ENCODE results near the gene PXK.

DNA sequence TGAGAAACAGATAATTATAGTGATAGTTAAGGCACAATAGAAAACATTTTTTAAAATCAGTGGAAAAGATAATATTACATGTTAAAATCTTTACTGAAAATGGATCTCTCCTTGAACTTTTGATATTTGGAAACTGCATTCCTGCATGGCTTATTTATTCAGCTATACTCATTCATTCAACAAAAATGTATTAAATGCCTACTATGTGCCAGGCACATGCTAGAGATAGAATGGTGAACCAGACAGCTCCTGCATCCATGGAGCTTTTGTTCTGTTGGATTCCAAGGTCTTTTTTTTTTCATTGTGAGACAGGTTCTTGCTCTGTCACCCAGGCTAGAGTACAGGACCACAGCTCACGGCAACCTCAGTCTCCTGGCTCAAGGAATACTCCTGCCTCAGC is 4.5 kb downstream of the PXK start:
- TF ChIP-seq CTCF (IDR thresholded peaks at IDR 0.05): no peak
- no peak for TF ChIP-seq POLR2A (IDR thresholded peaks at IDR 0.05)
- no peak for TF ChIP-seq EP300 (IDR thresholded peaks at IDR 0.05)

All from tibial nerve (tissue), 4 donors.